DMS53 (cell line): ENCODE data around the gene R3HDM1.
"Not testable (repeated sequence)": the region's sequence is repeated elsewhere in the genome, so short reads cannot be mapped to it uniquely, and the experiment has no call there.

Source experiments
- DNase-seq: peaks from one replicate; lab custom pipeline; 2025; lab: John Stamatoyannopoulos, UW

R3HDM1 gene

GRCh38 chr2:135570884-135571283 lies 39.6 kb downstream of the R3HDM1 start:
- DNase-seq: no peak

DNA sequence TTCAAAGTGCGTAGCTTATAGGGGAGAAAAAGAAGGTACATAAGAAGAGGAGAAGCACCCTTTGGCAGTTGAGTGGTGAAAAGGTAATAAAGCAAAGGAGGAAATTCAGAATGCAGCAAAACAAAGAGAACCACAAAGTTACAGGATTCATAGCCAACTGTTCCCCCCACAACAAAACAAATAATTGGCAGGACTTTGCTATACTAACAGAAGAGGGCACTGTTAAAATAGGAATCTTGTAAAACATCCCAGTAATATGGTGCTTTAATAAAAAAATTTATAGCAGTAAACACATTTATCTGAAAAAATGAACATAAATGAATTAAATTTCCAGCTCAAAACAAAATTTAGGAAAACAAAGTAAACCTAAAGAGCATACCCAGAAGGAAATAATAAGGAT lies 42.3 kb downstream of the R3HDM1 start:
- no peak for DNase-seq

DNA sequence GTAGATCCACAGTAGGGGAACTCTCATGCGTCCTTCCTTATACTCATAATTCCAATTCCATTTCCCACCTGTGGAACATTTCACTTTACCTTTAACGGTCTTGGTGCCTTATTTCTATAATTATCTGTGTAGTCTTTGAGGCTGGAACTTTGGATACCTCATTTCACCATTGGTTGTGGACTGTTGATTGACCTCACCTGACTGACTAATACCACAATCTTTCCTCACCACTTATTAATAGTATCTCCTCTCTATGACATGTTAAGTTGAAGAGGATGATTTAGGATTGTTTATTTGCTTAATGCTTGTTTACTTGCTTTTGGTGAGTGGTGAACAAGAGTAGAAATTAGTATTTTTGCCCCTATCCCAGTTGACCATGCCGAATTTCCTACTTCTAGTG lies 50.0 kb downstream of the R3HDM1 start:
- DNase-seq: no peak

DNA sequence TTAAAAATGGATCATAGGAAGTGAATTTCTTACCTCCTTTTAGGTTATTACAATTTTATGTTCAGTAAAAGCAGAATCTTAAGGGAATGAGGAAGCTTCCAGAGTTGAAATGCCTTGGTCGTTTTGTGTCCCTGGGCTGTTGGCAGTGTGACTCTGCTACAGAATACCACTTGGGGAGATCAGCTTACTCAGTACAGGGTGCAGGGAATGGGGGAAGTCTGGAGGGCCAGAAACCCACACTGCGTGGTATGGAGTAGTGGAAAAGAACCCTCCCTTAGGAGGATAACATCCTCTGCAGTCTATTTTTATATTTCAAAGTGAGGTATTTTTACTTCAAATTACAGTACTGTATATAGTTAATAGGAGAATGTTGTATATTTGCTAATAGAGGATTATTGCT lies 51.1 kb downstream of the R3HDM1 start:
- no peak for DNase-seq

DNA sequence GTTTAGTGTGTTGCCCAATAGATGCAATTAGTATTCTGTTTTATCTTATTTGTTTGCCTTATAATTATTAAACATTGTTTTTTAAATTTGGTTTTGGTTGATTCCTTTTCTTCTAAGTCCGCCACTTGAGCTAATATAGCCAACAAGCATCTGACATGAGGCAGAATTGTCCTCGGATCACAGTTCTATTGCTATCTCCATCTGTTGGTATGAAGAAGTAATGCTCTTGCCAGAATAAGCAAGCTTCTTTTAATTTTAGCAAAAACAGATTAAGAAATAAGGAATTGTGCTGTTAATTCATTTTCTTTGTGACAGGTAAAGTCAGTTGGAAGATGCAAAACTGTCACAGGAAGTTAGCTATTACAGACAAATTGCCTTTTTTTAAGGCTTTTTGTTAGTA lies 54.3 kb downstream of the R3HDM1 start:
- DNase-seq: no peak

- peak; percentile 13 for DNase-seq
Measured at GRCh38 chr2:135586148-135586547, 54.9 kb downstream of the R3HDM1 start.

DNA sequence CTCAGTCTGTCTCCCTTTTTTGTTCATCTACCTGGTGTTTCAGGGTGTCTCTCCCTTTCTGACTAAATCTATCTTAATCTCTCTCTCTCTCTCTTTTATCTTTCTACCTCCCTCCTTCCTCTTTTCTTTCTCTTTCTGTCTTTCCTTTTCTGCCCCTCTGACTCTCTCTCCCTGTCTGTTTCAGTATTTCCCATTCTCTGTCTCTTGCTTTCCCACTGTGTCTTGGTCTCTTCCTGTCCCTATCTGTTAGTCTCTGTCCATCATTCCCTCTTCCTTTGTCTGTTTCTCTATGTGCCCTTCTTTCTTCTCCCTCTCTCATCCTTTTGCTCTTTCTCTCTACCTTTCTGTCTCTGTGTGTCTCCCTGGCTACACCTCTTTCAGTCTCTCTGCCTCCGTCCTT lies 56.7 kb downstream of the R3HDM1 start:
- no peak for DNase-seq

DNA sequence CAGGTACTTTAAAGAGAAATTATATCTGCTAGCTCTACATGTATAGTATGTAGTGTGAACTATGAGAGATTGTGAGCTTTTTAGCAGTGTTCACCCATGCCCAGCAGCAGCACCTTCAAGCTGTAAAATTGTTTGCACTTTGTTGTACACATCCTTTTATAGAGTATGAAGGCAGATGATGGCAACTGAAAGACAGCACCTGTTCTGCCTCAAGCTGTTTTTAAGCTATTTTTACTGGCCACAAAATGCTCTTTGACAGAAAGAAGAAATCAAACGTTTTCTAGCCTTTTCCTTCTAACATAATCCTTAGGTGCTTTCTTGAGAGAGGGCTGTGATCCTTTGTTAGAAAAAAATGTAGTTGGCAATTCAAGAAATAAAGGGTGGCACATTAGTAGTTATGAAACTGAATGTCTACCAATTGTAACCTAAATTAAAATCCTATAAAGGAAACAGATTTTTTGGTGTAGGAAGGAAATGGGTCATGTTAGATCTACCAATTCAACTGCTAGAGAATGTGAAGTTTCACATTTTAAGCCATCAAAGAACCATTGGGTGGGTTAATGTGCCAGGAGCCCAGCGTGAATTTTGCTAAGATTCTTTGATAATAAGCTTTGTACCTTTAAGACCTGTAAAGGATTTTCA lies 59.5 kb downstream of the R3HDM1 start:
- DNase-seq: no peak

GRCh38 chr2:135600915-135601314 lies 69.6 kb downstream of the R3HDM1 start:
- DNase-seq: no peak

GRCh38 chr2:135603543-135603942 lies 72.3 kb downstream of the R3HDM1 start:
- DNase-seq: no peak

GRCh38 chr2:135607561-135607960 lies 76.3 kb downstream of the R3HDM1 start:
- no peak for DNase-seq

DNA sequence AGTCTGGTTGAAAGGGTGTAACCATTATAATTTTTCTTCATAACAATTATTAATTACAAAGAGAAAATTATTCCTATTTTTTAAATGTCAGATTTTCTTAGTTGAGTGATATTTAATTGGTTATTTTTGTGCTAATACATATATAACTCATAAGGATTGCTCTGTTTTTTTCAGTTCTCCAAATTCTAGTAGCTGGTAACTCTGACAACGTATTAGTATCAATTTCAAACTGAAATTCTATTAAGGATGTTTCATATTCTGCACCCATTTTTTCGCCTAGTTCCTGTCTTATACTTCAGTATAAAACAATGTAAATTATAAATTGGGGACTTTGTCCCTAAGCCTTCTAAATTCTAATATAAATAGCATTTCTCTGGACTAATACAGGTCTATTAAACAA lies 81.0 kb downstream of the R3HDM1 start:
- DNase-seq: no peak

DNA sequence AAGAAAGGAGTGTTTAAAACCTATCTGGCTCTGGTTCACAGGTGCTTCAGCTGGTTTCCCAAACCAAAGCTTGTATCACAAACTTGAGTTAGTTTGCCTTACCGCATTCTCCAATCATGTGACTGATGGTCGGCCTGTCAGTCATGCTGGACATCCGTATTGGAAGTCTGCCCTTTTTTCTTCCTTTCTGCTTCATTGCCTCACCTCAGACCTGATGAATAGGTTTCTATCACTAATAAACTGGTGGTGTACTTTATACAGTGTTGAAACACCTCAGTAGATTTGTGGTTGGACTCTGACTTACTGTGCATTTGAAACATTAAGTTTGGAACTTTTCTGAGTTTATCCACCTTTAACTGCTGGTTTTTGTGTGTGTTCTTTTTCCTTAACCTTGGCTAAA lies 84.1 kb downstream of the R3HDM1 start:
- DNase-seq: no peak

DNA sequence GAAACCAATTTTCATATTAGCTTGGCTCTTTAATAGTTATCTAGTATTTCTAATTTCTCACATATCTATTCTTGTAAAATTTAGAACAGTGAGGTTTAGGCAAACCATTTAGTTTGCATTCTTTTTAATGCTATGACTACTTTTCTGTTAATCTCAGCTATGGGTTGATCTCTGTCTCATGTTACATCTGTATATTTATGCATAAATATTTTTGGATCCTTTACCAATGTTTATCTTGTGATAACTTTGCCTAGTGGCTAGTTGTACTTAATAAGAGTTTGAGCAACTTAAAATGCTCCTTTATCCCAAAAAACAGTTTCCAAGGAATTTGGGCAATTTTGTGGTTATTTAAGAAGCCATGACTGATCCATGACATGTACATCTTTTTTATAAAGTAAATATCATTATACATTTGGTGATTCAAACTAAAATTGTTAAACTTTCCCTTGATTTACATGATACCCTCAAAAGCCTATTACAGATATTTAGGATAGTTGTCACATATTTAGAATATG lies 86.3 kb downstream of the R3HDM1 start:
- DNase-seq: no peak

DNA sequence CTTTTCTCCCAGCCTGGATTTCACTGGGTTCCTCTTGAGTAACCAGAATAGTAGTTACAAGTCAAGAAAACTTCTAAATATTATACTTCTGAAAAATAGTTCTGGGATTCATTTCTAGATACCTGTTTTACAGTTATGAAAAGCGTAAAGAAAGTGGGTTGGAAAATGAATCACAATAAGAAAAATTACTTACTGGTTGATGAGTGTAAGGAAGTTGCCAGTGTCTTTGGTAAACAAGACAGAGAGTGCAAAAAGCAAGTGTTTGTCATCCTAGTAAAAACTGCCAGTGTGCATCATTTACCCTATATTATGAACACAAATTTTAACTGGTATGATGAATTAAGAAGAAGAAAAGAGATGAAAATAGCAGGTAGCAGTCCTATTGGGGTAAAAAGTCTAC lies 88.9 kb downstream of the R3HDM1 start:
- DNase-seq: no peak

DNA sequence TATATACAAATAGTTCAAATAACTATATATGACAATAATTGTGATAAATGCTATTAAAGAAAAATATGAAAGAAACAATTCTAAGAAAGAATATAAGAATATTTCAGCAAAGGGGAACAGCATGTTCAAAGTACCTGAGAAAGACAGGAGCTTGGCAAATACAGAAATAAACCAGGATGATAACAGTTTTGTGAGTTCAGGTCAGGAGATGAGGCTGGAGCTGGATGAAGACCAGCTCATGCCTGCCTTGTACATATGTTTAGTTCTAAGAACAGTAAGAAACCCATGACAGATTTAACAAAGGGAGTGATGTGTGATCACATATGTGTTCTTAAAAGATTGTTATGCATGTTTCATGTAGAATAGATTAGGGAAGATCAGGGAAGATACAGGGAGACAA lies 98.2 kb downstream of the R3HDM1 start:
- DNase-seq: no peak

DNA sequence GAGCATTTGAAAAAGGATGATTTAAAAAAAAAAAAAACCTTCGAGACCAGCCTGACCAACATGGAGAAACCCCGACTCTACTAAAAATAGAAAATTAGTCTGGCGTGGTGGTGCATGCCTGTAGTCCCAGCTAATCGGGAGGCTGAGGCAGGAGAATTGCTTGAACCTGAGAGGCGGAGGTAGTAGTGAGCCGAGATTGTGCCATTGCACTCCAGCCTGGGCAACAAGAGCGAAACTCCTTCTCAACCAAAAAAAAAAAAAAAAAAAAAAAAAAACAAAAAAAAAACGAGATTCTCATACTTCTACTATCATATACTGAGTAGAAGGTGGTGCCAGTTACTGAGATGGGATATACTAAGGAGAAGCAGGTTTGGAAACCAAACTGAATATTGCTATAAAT lies 98.8 kb downstream of the R3HDM1 start:
- not testable (repeated sequence) for DNase-seq

DNA sequence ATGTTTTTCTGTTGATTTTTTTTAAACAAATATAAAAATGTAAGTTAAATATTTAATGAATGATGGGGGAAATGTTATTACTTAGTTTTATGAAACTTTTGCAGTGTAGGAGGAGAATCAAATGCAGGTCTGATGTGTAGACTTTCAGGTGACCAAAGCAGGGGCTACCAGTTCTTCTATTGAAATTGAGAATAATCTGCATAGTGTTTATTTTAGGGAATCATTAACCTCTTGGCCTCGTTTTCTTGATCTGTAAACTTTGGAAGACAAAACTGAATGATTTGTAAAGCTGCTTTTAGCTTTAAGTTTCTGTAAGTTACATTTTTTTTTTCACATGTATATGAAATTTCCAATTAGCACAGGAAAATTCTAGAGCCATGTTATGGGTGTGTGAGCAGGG lies 99.2 kb downstream of the R3HDM1 start:
- no peak for DNase-seq

DNA sequence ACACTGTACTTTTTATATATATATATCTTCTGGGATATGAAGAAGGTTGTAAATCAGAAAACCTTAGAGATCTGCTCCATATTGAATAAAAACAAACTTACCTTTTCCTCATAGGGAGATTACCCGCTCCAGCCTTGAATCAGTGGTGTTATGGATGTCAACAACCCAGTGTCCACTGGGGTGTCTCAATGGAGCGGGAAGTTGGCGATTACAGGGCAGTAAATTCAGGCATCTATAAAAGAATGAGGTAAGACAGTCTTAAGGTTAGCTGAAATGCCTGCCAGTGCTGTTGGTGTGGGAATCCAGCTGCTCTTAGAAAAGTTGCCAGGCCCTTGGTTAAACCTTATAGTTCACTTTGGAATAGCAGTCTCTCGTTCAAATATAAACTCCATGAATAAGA lies 102.3 kb downstream of the R3HDM1 start:
- no peak for DNase-seq

DNA sequence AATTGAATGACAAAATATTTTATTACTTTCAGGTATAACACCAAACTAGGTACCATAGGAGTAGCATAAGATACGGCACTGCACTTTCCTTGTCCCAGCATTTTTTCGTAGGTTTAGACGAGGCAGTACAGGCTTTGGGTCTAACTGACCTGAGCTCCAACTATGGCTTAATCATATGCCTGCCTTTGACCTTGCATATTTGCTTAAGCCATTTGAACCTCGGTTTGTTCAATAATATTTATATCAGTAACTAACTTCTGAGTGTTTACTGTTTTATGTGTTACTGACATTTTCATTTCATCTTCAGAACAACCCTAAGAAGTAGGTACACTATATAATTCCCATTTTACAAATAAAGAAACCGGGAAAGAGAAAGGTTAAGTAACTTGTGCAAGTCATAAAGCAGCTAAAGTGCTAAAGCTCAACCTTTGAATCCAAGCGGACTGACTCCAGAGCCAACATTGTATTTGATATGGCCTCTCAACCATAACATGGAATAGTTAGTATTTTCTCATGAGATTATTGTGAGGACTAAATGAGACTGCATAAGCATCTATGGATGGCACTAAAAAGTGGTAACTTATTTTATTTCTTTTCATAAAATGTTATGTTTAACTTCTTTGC lies 104.0 kb downstream of the R3HDM1 start:
- no peak for DNase-seq

DNA sequence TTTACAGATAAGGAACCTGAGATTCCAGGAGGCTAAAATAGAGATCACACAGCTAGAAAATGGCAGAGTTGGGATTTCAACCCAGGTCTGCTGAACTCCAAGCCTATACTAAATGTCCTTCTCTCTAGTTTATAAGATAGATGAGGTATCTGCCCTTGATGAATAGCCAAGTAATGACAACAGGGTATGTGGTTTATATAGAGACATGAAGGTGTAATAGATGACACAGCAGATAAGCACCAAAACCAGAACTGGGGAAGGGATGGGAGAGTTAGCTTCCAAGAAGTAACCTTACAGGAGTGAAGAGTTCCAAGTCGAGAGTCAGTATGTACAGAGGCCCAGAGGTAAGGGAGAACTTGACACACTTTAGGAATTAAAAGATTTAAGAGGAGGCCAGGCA lies 105.7 kb downstream of the R3HDM1 start:
- no peak for DNase-seq

DNA sequence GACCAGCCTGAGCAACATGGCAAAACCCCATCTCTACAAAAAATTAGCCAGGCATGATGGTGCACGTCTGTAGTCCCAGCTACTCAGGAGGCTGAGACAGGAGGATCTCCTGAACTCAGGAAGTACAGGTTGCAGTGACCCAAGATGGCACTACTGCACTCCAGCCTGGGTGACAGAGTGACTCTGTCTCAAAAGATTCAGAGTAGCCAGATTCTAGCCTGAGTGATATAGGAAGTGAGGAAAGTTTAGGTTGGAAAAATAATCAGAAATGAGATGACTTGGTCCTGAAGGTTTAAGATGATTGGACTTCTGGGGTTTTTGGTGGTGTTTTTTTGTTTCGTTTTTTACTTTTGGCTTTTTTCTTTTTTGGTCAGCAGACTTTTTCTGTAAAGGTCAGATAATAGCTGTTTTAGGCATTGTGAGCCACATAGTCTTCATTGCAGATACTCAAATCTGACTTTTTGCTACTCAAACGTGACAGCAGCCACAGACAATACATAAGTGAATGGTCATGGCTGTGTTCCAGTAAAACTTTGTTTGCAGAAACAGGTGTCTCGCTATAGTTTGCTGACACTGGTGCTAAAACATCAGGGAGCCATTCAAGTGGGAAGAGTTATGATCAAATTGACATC lies 106.3 kb downstream of the R3HDM1 start:
- DNase-seq: peak; percentile 22

GRCh38 chr2:135638825-135639224 lies 107.5 kb downstream of the R3HDM1 start:
- DNase-seq: no peak
